SK-N-SH treated with all-trans-retinoic acid at 6 μM for 48 hours (cell line): ENCODE results near the gene DYNLL1.

Experiments used
- ATAC-seq: fragments of 200-7000 bp; cut with Tn5 transposase; 3 replicates; pipeline ENCODE4 v1.9.1; 2020; ENCODE audit warnings: mild to moderate bottlenecking, moderate library complexity
- ARNTL ChIP-seq: fragments of 450-650 bp; formaldehyde crosslinking; IDR thresholded peaks from 2 replicates; pipeline ENCODE4 v1.5.0; 2020; ENCODE audit warnings: low read depth, mild to moderate bottlenecking, moderate library complexity, borderline replicate concordance
- BACH2 ChIP-seq: fragments of 250-450 bp; sonication (Bioruptor Pico); IDR thresholded peaks from 2 replicates; pipeline ENCODE4 v1.9.0; 2021; ENCODE audit warnings: mild to moderate bottlenecking, borderline replicate concordance
- CSDC2 ChIP-seq: fragments of 250-450 bp; sonication (Bioruptor Pico); IDR thresholded peaks from 2 replicates; pipeline ENCODE4 v1.5.0; 2020; ENCODE audit warnings: mild to moderate bottlenecking, moderate library complexity
- ESRRG ChIP-seq: fragments of 250-450 bp; sonication (Bioruptor Pico); IDR thresholded peaks from 2 replicates; pipeline ENCODE4 v1.6.1; 2021; ENCODE audit warnings: mild to moderate bottlenecking
- ISL1 ChIP-seq: fragments of 250-450 bp; sonication (Bioruptor Pico); IDR thresholded peaks from 2 replicates; pipeline ENCODE4 v2.1.2; 2022; ENCODE audit warnings: mild to moderate bottlenecking, moderate library complexity
- OSR1 ChIP-seq: fragments of 250-450 bp; sonication (Bioruptor Pico); IDR thresholded peaks from 2 replicates; pipeline ENCODE4 v1.8.0; 2022; ENCODE audit warnings: moderate library complexity, mild to moderate bottlenecking, inconsistent platforms
- POU6F1 ChIP-seq: fragments of 250-450 bp; sonication (Bioruptor Pico); IDR thresholded peaks from 2 replicates; pipeline ENCODE4 v1.8.0; 2021; ENCODE audit warnings: low read depth, mild to moderate bottlenecking, moderate library complexity, borderline replicate concordance
- PPARA ChIP-seq: fragments of 250-450 bp; sonication (Bioruptor Pico); IDR thresholded peaks from 2 replicates; pipeline ENCODE4 v1.5.0; 2020; ENCODE audit warnings: mild to moderate bottlenecking, borderline replicate concordance
- RARB ChIP-seq: fragments of 250-450 bp; sonication (Bioruptor Pico); IDR thresholded peaks from 2 replicates; pipeline ENCODE4 v1.8.0; 2021; ENCODE audit warnings: mild to moderate bottlenecking, moderate library complexity
- SNAI2 ChIP-seq: fragments of 250-450 bp; sonication (Bioruptor Pico); IDR thresholded peaks from 2 replicates; pipeline ENCODE4 v1.5.0; 2020; ENCODE audit warnings: mild to moderate bottlenecking, moderate library complexity
- TCF4 ChIP-seq: fragments of 250-450 bp; sonication (Bioruptor Pico); IDR thresholded peaks from 2 replicates; pipeline ENCODE4 v1.8.0; 2021; ENCODE audit warnings: mild to moderate bottlenecking, moderate library complexity, borderline replicate concordance
- TOX ChIP-seq: fragments of 250-450 bp; sonication (Bioruptor Pico); IDR thresholded peaks from 2 replicates; pipeline ENCODE4 v1.8.0; 2021; ENCODE audit warnings: mild to moderate bottlenecking, moderate library complexity, borderline replicate concordance
- ZC3H10 ChIP-seq: fragments of 250-450 bp; sonication (Bioruptor Pico); IDR thresholded peaks from 2 replicates; pipeline ENCODE4 v1.5.1; 2021; ENCODE audit warnings: mild to moderate bottlenecking, moderate library complexity
- ZFP3 ChIP-seq: fragments of 250-450 bp; sonication (Bioruptor Pico); IDR thresholded peaks from 2 replicates; pipeline ENCODE4 v1.5.0; 2020; ENCODE audit warnings: mild to moderate bottlenecking, moderate library complexity
- ZFP30 ChIP-seq: fragments of 450-650 bp; formaldehyde crosslinking; IDR thresholded peaks from 2 replicates; pipeline ENCODE4 v1.5.0; 2022; ENCODE audit warnings: mild to moderate bottlenecking, moderate library complexity
- ZNF565 ChIP-seq: fragments of 450-650 bp; formaldehyde crosslinking; conservative IDR thresholded peaks from 2 replicates; pipeline ENCODE4 v1.5.0; 2020; ENCODE audit warnings: low read depth, mild to moderate bottlenecking, moderate library complexity
- TF ChIP-seq, protein P1 (sequence below): fragments of 250-450 bp; sonication (Bioruptor Pico); IDR thresholded peaks from 2 replicates; pipeline ENCODE4 v1.5.1; 2021; ENCODE audit warnings: mild to moderate bottlenecking, moderate library complexity
- TF ChIP-seq, protein P2 (sequence below): fragments of 250-450 bp; sonication (Bioruptor Pico); IDR thresholded peaks from 2 replicates; pipeline ENCODE4 v1.5.0; 2020; ENCODE audit warnings: mild to moderate bottlenecking, moderate library complexity

Gene DYNLL1

DNA sequence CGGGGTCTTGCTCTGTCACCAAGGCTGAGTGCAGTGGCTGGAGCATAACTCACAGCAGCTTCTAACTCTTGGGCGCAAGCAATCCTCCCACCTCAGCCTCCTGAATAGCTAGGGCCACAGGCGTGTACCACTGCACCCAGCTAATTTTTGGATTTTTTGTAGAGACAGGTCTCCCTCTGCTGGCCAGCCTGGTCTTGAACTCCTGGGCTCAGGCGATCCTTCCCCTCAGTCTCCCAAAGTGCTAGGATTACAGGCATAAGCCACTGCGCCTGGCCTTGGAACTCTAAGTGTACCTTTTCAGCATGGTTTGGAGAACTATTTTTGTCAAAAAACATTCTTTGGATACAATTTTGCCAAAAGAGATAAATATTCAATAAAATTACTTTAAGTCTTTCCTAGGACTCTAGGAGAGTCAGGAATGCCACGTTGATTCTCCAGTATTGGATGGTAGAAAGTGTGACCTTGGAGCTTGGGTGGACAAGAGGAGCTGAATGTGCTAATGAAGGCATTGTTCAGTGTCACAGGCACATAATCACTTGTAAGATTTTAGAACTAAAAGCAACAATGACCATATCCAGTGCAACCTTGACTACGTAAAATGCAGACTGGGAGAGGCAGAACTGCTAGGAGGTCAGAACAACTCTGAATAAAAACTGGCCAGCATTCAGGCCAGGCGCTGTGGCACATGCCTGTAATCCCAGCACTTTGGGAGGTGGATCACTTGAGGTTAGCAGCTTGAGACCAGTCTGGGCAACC, 29.2 kb upstream of the DYNLL1 start:
- no peak for TF ChIP-seq ESRRG (CRISPR knock-in tag)
- no peak for TF ChIP-seq PPARA (CRISPR knock-in tag)
- TF ChIP-seq TOX = no peak
- no peak for TF ChIP-seq RARB (CRISPR knock-in tag)
- no peak for TF ChIP-seq ZC3H10
- no peak for TF ChIP-seq CSDC2 (CRISPR knock-in tag)
- peak; percentile 37 for ATAC-seq

DNA sequence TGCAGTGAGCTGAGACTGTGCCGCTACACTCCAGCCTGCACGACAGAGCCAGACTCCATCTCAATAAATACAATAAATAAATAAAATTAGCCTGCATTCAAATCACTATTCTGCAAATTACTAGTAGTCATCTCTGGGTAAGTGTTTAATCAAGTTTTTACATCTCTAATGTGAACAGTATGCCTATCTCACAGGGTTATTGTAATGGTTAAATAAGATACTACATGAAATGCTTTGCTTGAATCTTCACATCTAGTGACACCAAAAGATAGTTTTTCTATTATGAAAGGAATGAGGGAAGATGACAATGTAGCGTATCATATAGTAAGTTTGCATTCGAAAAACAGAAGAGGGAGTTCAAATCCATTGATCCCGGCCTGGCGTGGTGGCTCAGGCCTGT, 28.5 kb upstream of the DYNLL1 start:
- no peak for ATAC-seq
- no peak for TF ChIP-seq RARB (CRISPR knock-in tag)
- TF ChIP-seq ZFP3 (CRISPR knock-in tag) = no peak
- TF ChIP-seq CSDC2 (CRISPR knock-in tag) = no peak
- TF ChIP-seq, protein P1, sequence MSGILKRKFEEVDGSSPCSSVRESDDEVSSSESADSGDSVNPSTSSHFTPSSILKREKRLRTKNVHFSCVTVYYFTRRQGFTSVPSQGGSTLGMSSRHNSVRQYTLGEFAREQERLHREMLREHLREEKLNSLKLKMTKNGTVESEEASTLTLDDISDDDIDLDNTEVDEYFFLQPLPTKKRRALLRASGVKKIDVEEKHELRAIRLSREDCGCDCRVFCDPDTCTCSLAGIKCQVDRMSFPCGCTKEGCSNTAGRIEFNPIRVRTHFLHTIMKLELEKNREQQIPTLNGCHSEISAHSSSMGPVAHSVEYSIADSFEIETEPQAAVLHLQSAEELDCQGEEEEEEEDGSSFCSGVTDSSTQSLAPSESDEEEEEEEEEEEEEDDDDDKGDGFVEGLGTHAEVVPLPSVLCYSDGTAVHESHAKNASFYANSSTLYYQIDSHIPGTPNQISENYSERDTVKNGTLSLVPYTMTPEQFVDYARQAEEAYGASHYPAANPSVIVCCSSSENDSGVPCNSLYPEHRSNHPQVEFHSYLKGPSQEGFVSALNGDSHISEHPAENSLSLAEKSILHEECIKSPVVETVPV (CRISPR knock-in tag) = no peak

DNA sequence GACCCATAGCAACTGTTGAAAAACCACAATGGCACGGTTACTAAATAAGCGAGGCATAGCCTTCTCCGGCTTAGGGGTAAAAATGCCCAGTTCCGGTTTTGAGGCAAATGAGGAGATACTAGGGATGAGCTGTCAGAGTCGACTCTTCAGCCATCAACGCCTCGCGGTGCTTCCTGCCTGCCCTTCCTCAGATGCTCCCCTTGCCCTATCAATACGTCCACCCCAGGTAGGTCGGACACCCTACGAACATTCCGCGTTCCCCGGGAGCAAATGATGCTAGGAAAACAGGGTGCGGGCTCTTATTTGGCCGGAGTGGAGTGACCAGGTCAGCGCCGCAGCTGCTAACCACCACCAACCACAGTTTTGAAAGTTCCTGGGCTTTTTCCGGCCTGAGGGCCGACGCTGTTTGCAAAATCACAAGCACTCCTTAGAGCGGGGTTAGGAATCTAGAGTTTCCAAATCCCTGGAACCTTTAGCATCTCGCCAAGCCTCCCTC, 27.5 kb upstream of the DYNLL1 start:
- TF ChIP-seq OSR1 (CRISPR knock-in tag) (no peak), POU6F1 (CRISPR knock-in tag) (no peak), ZFP3 (CRISPR knock-in tag) (no peak), BACH2 (CRISPR knock-in tag) (no peak), SNAI2 (CRISPR knock-in tag) (no peak), ZFP30 (CRISPR knock-in tag) (no peak), ESRRG (CRISPR knock-in tag) (no peak), ISL1 (CRISPR knock-in tag) (no peak), ZNF565 (CRISPR knock-in tag) (no peak), RARB (CRISPR knock-in tag) (no peak), TCF4 (CRISPR knock-in tag) (no peak), ARNTL (CRISPR knock-in tag) (no peak)
- TF ChIP-seq, protein P1 (CRISPR knock-in tag) = no peak
- TF ChIP-seq, all 23 proteins: peak for 0
- ATAC-seq = peak; percentile 47

DNA sequence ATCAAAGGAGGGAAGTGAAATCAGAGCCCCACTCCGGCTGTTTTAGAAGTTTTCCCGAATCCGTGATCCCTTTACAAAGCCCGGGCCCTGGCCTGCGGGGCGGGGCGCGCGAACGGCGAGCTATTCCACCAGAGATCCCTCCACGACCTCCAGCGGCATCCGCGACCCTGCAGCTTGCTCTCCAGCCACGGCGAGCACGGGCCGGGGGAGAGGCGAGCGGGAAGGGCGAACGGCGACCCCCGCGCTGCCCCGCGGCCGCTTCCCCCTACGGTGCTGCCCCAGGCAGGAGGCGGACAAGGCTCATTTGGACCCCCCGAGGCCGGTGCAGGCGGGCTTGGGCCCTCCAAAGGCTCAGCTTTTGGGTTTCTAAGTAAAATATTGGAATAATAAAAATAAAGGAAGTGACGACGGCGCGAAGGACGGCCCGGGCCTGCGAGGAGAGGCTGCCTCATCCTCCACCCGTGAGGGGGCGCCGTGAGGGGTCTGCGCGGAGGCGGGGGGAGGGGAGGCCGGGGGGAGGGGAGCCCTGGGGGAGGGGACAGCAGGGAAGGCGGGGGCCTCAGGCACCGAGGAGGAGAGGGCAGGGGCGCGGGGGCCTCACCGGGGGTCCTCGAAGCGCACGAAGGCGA, 27.0 kb upstream of the DYNLL1 start:
- ATAC-seq = peak; percentile 23
- TF ChIP-seq, protein P2, sequence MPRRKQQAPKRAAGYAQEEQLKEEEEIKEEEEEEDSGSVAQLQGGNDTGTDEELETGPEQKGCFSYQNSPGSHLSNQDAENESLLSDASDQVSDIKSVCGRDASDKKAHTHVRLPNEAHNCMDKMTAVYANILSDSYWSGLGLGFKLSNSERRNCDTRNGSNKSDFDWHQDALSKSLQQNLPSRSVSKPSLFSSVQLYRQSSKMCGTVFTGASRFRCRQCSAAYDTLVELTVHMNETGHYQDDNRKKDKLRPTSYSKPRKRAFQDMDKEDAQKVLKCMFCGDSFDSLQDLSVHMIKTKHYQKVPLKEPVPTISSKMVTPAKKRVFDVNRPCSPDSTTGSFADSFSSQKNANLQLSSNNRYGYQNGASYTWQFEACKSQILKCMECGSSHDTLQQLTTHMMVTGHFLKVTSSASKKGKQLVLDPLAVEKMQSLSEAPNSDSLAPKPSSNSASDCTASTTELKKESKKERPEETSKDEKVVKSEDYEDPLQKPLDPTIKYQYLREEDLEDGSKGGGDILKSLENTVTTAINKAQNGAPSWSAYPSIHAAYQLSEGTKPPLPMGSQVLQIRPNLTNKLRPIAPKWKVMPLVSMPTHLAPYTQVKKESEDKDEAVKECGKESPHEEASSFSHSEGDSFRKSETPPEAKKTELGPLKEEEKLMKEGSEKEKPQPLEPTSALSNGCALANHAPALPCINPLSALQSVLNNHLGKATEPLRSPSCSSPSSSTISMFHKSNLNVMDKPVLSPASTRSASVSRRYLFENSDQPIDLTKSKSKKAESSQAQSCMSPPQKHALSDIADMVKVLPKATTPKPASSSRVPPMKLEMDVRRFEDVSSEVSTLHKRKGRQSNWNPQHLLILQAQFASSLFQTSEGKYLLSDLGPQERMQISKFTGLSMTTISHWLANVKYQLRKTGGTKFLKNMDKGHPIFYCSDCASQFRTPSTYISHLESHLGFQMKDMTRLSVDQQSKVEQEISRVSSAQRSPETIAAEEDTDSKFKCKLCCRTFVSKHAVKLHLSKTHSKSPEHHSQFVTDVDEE (CRISPR knock-in tag) = no peak
- TF ChIP-seq SNAI2 (CRISPR knock-in tag) (no peak), ARNTL (CRISPR knock-in tag) (no peak), TCF4 (CRISPR knock-in tag) (no peak)
